Endothelial cell of umbilical vein (primary cell): ENCODE data around the gene SLC43A1. TPM values are rescaled to one million over a fixed set of nuclear protein-coding genes. Genes with fewer than 3 reads are reported as not detected.

Experiments
- BruUV-seq: library from RNA; stranded (reverse); fragments of 400-500 nt; replicated peaks from 2 replicates; lab custom pipeline; 2021; lab: Mats Ljungman, UMichigan
- CTCF ChIA-PET: fragments of 300-600, 350-600 bp; sonication (Branson Sonifier 250); formaldehyde crosslinking; loops from one replicate; lab custom pipeline; 2021; ENCODE audit warnings: antibody characterized with exemption, inconsistent platforms; lab: Charles Lee
- POLR2A ChIA-PET: fragments of 300-600, 350-600 bp; sonication (Branson Sonifier 250); formaldehyde crosslinking; loops from one replicate; lab custom pipeline; 2021; ENCODE audit warnings: antibody characterized with exemption, inconsistent platforms; lab: Charles Lee
- DNase-seq: peaks from one replicate; pipeline ENCODE4 v3.0.0-alpha.2; 2011; ENCODE audit warnings: low read depth, low spot score
- FAIRE-seq: peaks from 2 replicates; lab custom pipeline; 2011; peaks lifted over from hg19 to GRCh38; lab: Jason Lieb, UNC
- H2AFZ ChIP-seq: 2 replicates; pipeline ENCODE4 v1.6.0; 2012; ENCODE audit warnings: low read depth, low read length, control low read depth, inconsistent platforms
- H3K27ac ChIP-seq: 2 replicates; pipeline ENCODE4 v1.5.1; 2011; ENCODE audit warnings: low read depth, mild to moderate bottlenecking, control low read depth, low read length, moderate library complexity; ENCODE audit not compliant: insufficient read depth
- H3K27me3 ChIP-seq, 2 experiments: 2 replicates each; pipeline versions ENCODE4 v1.6.0 to v1.6.1; 2011; ENCODE audit warnings: low read length in 2 of 2, mixed read lengths in 1 of 2; ENCODE audit not compliant: control insufficient read depth in 2 of 2, insufficient read depth in 2 of 2
- H3K36me3 ChIP-seq, 2 experiments: 2 replicates in 1 of 2; 3 replicates in 1 of 2; pipeline ENCODE4 v1.5.1; 2011; ENCODE audit warnings: low read length in 2 of 2, mild to moderate bottlenecking in 1 of 2, moderate library complexity in 1 of 2; ENCODE audit not compliant: control insufficient read depth in 2 of 2, insufficient read depth in 2 of 2; ENCODE audit errors: extremely low read depth in 1 of 2
- H3K4me1 ChIP-seq: 3 replicates; pipeline ENCODE4 v1.5.1; 2011; ENCODE audit warnings: mild to moderate bottlenecking, low read length; ENCODE audit not compliant: control insufficient read depth, insufficient read depth; ENCODE audit errors: extremely low read depth
- H3K4me2 ChIP-seq: 2 replicates; pipeline ENCODE4 v1.6.1; 2011; ENCODE audit warnings: low read length, control low read depth, mixed read lengths; ENCODE audit not compliant: insufficient read depth
- H3K4me3 ChIP-seq, 3 experiments: fragments of 200-600 bp in 1 of 3; sonication (generic), shearing (Covaris generic) in 1 of 3; replicated peaks in 1 of 3; 2 replicates each; pipeline ENCODE4 v1.5.1; 2011 to 2016; ENCODE audit warnings: control low read depth in 3 of 3, low read length in 3 of 3, mild to moderate bottlenecking in 2 of 3, inconsistent platforms in 1 of 3, low read depth in 1 of 3, moderate library complexity in 1 of 3; ENCODE audit not compliant: insufficient read depth in 1 of 3
- H3K79me2 ChIP-seq: 2 replicates; pipeline ENCODE4 v1.6.0; 2012; ENCODE audit warnings: low read length, inconsistent platforms; ENCODE audit not compliant: control insufficient read depth, insufficient read depth
- H3K9ac ChIP-seq: replicated peaks from 2 replicates; pipeline ENCODE3; 2011; ENCODE audit warnings: low read length, control low read depth; ENCODE audit not compliant: insufficient read depth; ENCODE audit errors: extremely low read depth
- H3K9me1 ChIP-seq: replicated peaks from 3 replicates; pipeline ENCODE4 v1.6.0; 2011; ENCODE audit warnings: mild to moderate bottlenecking, low read length; ENCODE audit not compliant: control insufficient read depth, insufficient read depth; ENCODE audit errors: extremely low read depth
- H3K9me3 ChIP-seq: replicated peaks from 2 replicates; pipeline ENCODE4 v1.5.1; 2012; ENCODE audit warnings: low read length, inconsistent platforms; ENCODE audit not compliant: control insufficient read depth, insufficient read depth
- H4K20me1 ChIP-seq: replicated peaks from 2 replicates; pipeline ENCODE3; 2011; ENCODE audit warnings: mild to moderate bottlenecking, low read length; ENCODE audit not compliant: control insufficient read depth, insufficient read depth; ENCODE audit errors: extremely low read depth
- CTCF ChIP-seq, 2 donors: IDR thresholded peaks; 1 replicate in 1 of 2; 2 replicates in 1 of 2; pipeline ENCODE4 v1.5.1; 2011; ENCODE audit warnings: low read length in 2 of 2, mild to moderate bottlenecking in 2 of 2, moderate library complexity in 2 of 2, control low read depth in 1 of 2, inconsistent platforms in 1 of 2, low read depth in 1 of 2; ENCODE audit not compliant: insufficient read depth in 1 of 2; ENCODE audit errors: extremely low read depth in 1 of 2
- EZH2 ChIP-seq: IDR thresholded peaks from 2 replicates; pipeline ENCODE4 v1.6.1; 2012; ENCODE audit warnings: borderline replicate concordance, low read depth, mild to moderate bottlenecking, moderate library complexity, low read length, inconsistent platforms; ENCODE audit not compliant: severe bottlenecking
- FOS ChIP-seq: IDR thresholded peaks from 2 replicates; pipeline ENCODE4 v1.6.1; 2011; ENCODE audit warnings: mild to moderate bottlenecking, low read length, moderate library complexity, borderline replicate concordance; ENCODE audit not compliant: insufficient read depth
- GATA2 ChIP-seq: IDR thresholded peaks from 2 replicates; pipeline ENCODE4 v1.7.0; 2011; ENCODE audit warnings: low read depth, mild to moderate bottlenecking, moderate library complexity, mixed read lengths, low read length; ENCODE audit not compliant: insufficient read length, insufficient read depth
- JUN ChIP-seq: IDR thresholded peaks from 2 replicates; pipeline ENCODE4 v1.6.1; 2011; ENCODE audit warnings: borderline replicate concordance, low read depth; ENCODE audit not compliant: insufficient read length, insufficient read depth
- MYC ChIP-seq: IDR thresholded peaks from one replicate; pipeline ENCODE4 v1.6.1; 2011; ENCODE audit warnings: mild to moderate bottlenecking, low read depth, low read length
- POLR2A ChIP-seq: IDR thresholded peaks from 2 replicates; pipeline ENCODE4 v1.6.1; 2012; ENCODE audit warnings: low read depth, mild to moderate bottlenecking, control low read depth, low read length
- POLR2AphosphoS5 ChIP-seq: IDR thresholded peaks from 2 replicates; pipeline ENCODE4 v1.6.1; 2012; ENCODE audit warnings: low read depth, mild to moderate bottlenecking, control low read depth, low read length, moderate library complexity; ENCODE audit not compliant: insufficient read depth
- dilution Hi-C: fragments of 300-500 bp; cut with MboI; formaldehyde crosslinking; loops from one replicate; pipeline ENCODE4 v1.15.0; 2019; ENCODE audit warnings: low sequenced_read_pairs; ENCODE audit not compliant: extremely low pct_ligation_motif_present
- intact Hi-C: fragments of 100-400 bp; cut with micrococcal nuclease; formaldehyde crosslinking; loops from one replicate; pipeline ENCODE4 v1.10.0; 2022
- polyA plus RNA-seq, 4 experiments: library from polyadenylated mRNA; depleted of rRNA in 3 of 4; stranded (reverse) in 3 of 4; unstranded in 1 of 4; fragments of >200 nt; gene quantifications; 2 replicates each; pipeline versions ENCODE4 v1.2.1 to v1.2.3, GENCODE V29; 2011 to 2012; ENCODE audit warnings: missing spikeins in 1 of 4
- total RNA-seq: library from RNA; stranded (reverse); gene quantifications from 2 replicates; pipeline ENCODE4 v1.2.3, GENCODE V29; 2021
- TF ChIP-seq, protein P1 (sequence below): IDR thresholded peaks from 2 replicates; pipeline ENCODE4 v1.6.1; 2011; ENCODE audit not compliant: insufficient read depth, insufficient read length

The SLC43A1 gene
- total and polyA plus RNA-seq, 2 donors (not counting 3 experiments of a cell fraction or from before 2014, with no cell fraction given) = 13.7 to 19.5 TPM

DNA sequence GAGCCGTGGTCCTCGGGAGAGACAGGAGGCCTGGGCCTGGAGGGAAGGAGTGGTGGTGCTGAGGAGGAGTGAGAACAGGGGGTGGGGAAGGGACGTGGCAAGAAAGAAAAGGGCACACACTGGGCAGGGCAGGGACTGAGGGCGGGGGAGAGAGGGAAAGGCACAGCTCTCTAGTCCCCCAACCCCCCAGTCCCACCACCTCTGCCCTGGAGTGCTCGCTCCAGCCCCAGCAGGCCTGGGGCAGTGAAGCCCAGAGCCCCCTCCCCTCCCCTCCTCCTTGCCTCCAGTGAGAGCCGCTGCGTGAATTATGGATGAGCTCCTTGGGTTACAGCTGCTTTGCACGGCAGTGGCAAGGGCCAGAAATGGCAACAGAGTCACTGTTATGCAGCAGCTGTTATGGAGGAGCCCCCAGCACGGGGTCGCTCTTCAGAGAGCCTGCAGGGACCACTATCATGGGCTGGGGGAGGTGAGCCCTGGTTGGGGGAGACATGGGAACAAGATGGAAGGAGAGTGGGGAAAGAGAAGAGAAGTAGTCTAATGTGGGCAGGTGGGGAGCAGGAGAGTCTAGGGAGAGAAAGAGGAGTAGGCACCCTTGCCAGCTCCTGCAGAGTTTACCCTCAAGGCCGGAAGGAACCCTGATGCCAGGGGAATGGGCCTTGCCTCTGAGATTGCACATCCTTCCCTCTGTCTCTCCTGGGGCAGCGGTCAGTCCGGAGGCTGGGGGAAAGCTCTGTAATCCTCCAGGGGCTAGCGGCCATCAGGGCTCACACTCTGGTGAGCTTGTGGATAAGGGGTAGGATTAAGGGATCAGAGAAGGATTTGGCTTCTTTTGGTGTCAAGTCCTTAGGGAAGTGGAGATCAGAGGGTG, 51.6 kb downstream of the SLC43A1 start:
- BruUV-seq = no TSS peak
- TF ChIP-seq, protein P1, sequence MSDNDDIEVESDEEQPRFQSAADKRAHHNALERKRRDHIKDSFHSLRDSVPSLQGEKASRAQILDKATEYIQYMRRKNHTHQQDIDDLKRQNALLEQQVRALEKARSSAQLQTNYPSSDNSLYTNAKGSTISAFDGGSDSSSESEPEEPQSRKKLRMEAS = no peak
- TF ChIP-seq CTCF (IDR thresholded peaks at IDR 0.05; ENCODE audit: extremely low read depth in 1 of 2, insufficient read depth in 1 of 2, low read depth in 1 of 2, low read length in 2 of 2) = no peak
- no peak for TF ChIP-seq FOS
- TF ChIP-seq MYC = no peak
- no peak for TF ChIP-seq EZH2
- TF ChIP-seq JUN = no peak
- TF ChIP-seq POLR2AphosphoS5 = no peak
- TF ChIP-seq GATA2 = no peak
- TF ChIP-seq POLR2A = no peak
- Histone ChIP-seq H3K9me1 (no peaks in the 10 kb centered on the region), H3K4me3 (no peak overlapping the region), H3K27ac (no peak overlapping the region), H3K9me3 (no peaks in the 10 kb centered on the region), H3K9ac (no peak overlapping the region), H3K79me2 (no peaks in the 10 kb centered on the region), H4K20me1 (no peaks in the 10 kb centered on the region), H3K4me2 (no peak overlapping the region), H3K36me3 (no peaks in the 10 kb centered on the region), H3K4me1 (peaks cover 9% of the 10 kb centered on the region), H2AFZ (no peak overlapping the region), H3K27me3 (peaks cover 29 to 33% of the 10 kb centered on the region in 2 experiments)
- FAIRE-seq = no peak
- CTCF ChIA-PET = interaction anchor here (1.1 to 2.0 kb wide), 5 partner anchors 13 to 181 kb away, joined by 3 to 5 read pairs (median 5); no protein-coding TSS in a partner anchor
- POLR2A ChIA-PET = no interaction called here
- dilution Hi-C loops (no loop called here), intact Hi-C loops (no loop called here)
- no peak for DNase-seq
